Measurements from ENCODE around the gene FCSK. TPM values are rescaled to one million over a fixed set of nuclear protein-coding genes. Genes with fewer than 3 reads are reported as not detected.

Gene FCSK
- total RNA-seq, 1 donor from 2014 or later, result 12.0 TPM

GRCh38 chr16:70482624-70483023 is 28.2 kb downstream of the FCSK start:
- Mint-ChIP-seq H3K27ac (ENCODE audit: unreplicated experiment) (no peak overlapping the region), H3K4me1 (ENCODE audit: low read depth, unreplicated experiment) (peaks cover 8% of the 10 kb centered on the region), H3K27me3 (ENCODE audit: low read depth, unreplicated experiment) (no peaks in the 10 kb centered on the region), H3K9me3 (ENCODE audit: unreplicated experiment) (no peaks in the 10 kb centered on the region), H3K4me3 (ENCODE audit: unreplicated experiment) (no peak overlapping the region), H3K36me3 (ENCODE audit: low read depth, unreplicated experiment) (peaks cover 19% of the 10 kb centered on the region)
- no peak overlapping the region for H3K9ac ChIP-seq (ENCODE audit: low read length)
- H2AFZ ChIP-seq (ENCODE audit: low read depth, low read length), result no peak overlapping the region
- no peaks in the 10 kb centered on the region for H3K79me2 ChIP-seq (ENCODE audit: insufficient read depth, low read length)
- H3K36me3 ChIP-seq (ENCODE audit: insufficient read depth, low read length), result peaks cover 5% of the 10 kb centered on the region
- H3K4me3 ChIP-seq (ENCODE audit: insufficient read depth, low read depth, low read length), result no peak overlapping the region
- no peak for DNase-seq (ENCODE audit: low read depth)
- H3K27ac ChIP-seq (ENCODE audit: low read depth, low read length), result peak overlapping the region; percentile 40
- FAIRE-seq, result no peak
- peak overlapping the region; percentile 35 for H3K4me2 ChIP-seq (ENCODE audit: low read length)
- H3K9me3 ChIP-seq (ENCODE audit: insufficient read depth, low read depth, low read length), result no peaks in the 10 kb centered on the region
- peaks cover 11% of the 10 kb centered on the region for H3K4me1 ChIP-seq (ENCODE audit: insufficient read depth, low read length)
- no peaks in the 10 kb centered on the region for H4K20me1 ChIP-seq (ENCODE audit: insufficient read depth, low read length)
- H3K27me3 ChIP-seq (ENCODE audit: insufficient read depth, low read length), result no peaks in the 10 kb centered on the region
- TF ChIP-seq CTCF (IDR thresholded peaks at IDR 0.05; ENCODE audit: insufficient read depth, low read depth, low read length) (no peak), EZH2 (IDR thresholded peaks at IDR 0.05; ENCODE audit: insufficient read depth, low read length) (no peak)

- H3K4me2 ChIP-seq (ENCODE audit: low read length), result no peak overlapping the region
- FAIRE-seq (no peak), DNase-seq (ENCODE audit: low read depth) (no peak)
- Mint-ChIP-seq H3K27me3 (ENCODE audit: low read depth, unreplicated experiment) (no peaks in the 10 kb centered on the region), H3K4me3 (ENCODE audit: unreplicated experiment) (no peak overlapping the region), H3K4me1 (ENCODE audit: low read depth, unreplicated experiment) (peaks cover 8% of the 10 kb centered on the region), H3K27ac (ENCODE audit: unreplicated experiment) (no peak overlapping the region), H3K36me3 (ENCODE audit: low read depth, unreplicated experiment) (peaks cover 19% of the 10 kb centered on the region), H3K9me3 (ENCODE audit: unreplicated experiment) (no peaks in the 10 kb centered on the region)
- peaks cover 5% of the 10 kb centered on the region for H3K36me3 ChIP-seq (ENCODE audit: insufficient read depth, low read length)
- TF ChIP-seq EZH2 (IDR thresholded peaks at IDR 0.05; ENCODE audit: insufficient read depth, low read length) (no peak), CTCF (IDR thresholded peaks at IDR 0.05; ENCODE audit: insufficient read depth, low read depth, low read length) (no peak)
- H3K27me3 ChIP-seq (ENCODE audit: insufficient read depth, low read length), result no peaks in the 10 kb centered on the region
- no peak overlapping the region for H2AFZ ChIP-seq (ENCODE audit: low read depth, low read length)
- no peak overlapping the region for H3K27ac ChIP-seq (ENCODE audit: low read depth, low read length)
- H3K9me3 ChIP-seq (ENCODE audit: insufficient read depth, low read depth, low read length), result no peaks in the 10 kb centered on the region
- H3K9ac ChIP-seq (ENCODE audit: low read length), result no peak overlapping the region
- H4K20me1 ChIP-seq (ENCODE audit: insufficient read depth, low read length), result no peaks in the 10 kb centered on the region
- no peak overlapping the region for H3K4me3 ChIP-seq (ENCODE audit: insufficient read depth, low read depth, low read length)
- H3K79me2 ChIP-seq (ENCODE audit: insufficient read depth, low read length), result no peaks in the 10 kb centered on the region
- H3K4me1 ChIP-seq (ENCODE audit: insufficient read depth, low read length), result peaks cover 11% of the 10 kb centered on the region
These were observed 29.0 kb downstream of the FCSK start for GRCh38 chr16:70483426-70483825.

- H3K9ac ChIP-seq (ENCODE audit: low read length), result no peak overlapping the region
- H3K36me3 Mint-ChIP-seq (ENCODE audit: low read depth, unreplicated experiment), result peaks cover 22% of the 10 kb centered on the region
- H4K20me1 ChIP-seq (ENCODE audit: insufficient read depth, low read length), result no peaks in the 10 kb centered on the region
- no peaks in the 10 kb centered on the region for H3K79me2 ChIP-seq (ENCODE audit: insufficient read depth, low read length)
- no peaks in the 10 kb centered on the region for H3K27me3 Mint-ChIP-seq (ENCODE audit: low read depth, unreplicated experiment)
- DNase-seq (ENCODE audit: low read depth), result no peak
- H3K4me1 ChIP-seq (ENCODE audit: insufficient read depth, low read length), result peaks cover 11% of the 10 kb centered on the region
- no peak overlapping the region for H3K4me3 ChIP-seq (ENCODE audit: insufficient read depth, low read depth, low read length)
- peaks cover 5% of the 10 kb centered on the region for H3K36me3 ChIP-seq (ENCODE audit: insufficient read depth, low read length)
- no peak overlapping the region for H3K4me2 ChIP-seq (ENCODE audit: low read length)
- no peaks in the 10 kb centered on the region for H3K9me3 ChIP-seq (ENCODE audit: insufficient read depth, low read depth, low read length)
- no peak overlapping the region for H3K4me3 Mint-ChIP-seq (ENCODE audit: unreplicated experiment)
- FAIRE-seq, result no peak
- no peaks in the 10 kb centered on the region for H3K9me3 Mint-ChIP-seq (ENCODE audit: unreplicated experiment)
- no peaks in the 10 kb centered on the region for H3K27me3 ChIP-seq (ENCODE audit: insufficient read depth, low read length)
- peaks cover 10% of the 10 kb centered on the region for H3K4me1 Mint-ChIP-seq (ENCODE audit: low read depth, unreplicated experiment)
- no peak overlapping the region for H3K27ac ChIP-seq (ENCODE audit: low read depth, low read length)
- no peak for TF ChIP-seq CTCF (IDR thresholded peaks at IDR 0.05; ENCODE audit: insufficient read depth, low read depth, low read length)
- TF ChIP-seq EZH2 (IDR thresholded peaks at IDR 0.05; ENCODE audit: insufficient read depth, low read length), result no peak
- H2AFZ ChIP-seq (ENCODE audit: low read depth, low read length), result no peak overlapping the region
- H3K27ac Mint-ChIP-seq (ENCODE audit: unreplicated experiment), result no peak overlapping the region
These were observed 30.5 kb downstream of the FCSK start for GRCh38 chr16:70484867-70485266.
